CD4-positive, alpha-beta T cell treated with Interleukin-4 for 4 hours (primary cell): ENCODE data around the gene TEX101.
"Not testable (repeated sequence)": the region's sequence is repeated elsewhere in the genome, so short reads cannot be mapped to it uniquely, and the experiment has no call there.

Experiments
- DNase-seq: peaks from one replicate; pipeline ENCODE4 v3.0.0-alpha.2; 2020

TEX101 gene

GRCh38 chr19:43422000-43422688, 7.5 kb downstream of the TEX101 start:
- DNase-seq: no peak

- no peak for DNase-seq
These were observed 8.0 kb downstream of the TEX101 start for GRCh38 chr19:43422689-43423066.

- DNase-seq: no peak
These were observed 9.1 kb downstream of the TEX101 start for GRCh38 chr19:43423779-43424178.

- DNase-seq: no peak
These were observed 11.1 kb downstream of the TEX101 start for GRCh38 chr19:43425567-43426392.

- DNase-seq: no peak
These were observed 14.7 kb downstream of the TEX101 start for GRCh38 chr19:43429395-43429794.

GRCh38 chr19:43430142-43430710, 15.5 kb downstream of the TEX101 start:
- no peak for DNase-seq

- no peak for DNase-seq
These were observed 16.3 kb downstream of the TEX101 start for GRCh38 chr19:43430976-43431375.

- DNase-seq: no peak
These were observed 18.6 kb downstream of the TEX101 start for GRCh38 chr19:43433358-43433673.

- DNase-seq: no peak
These were observed 19.0 kb downstream of the TEX101 start for GRCh38 chr19:43433689-43434088.

GRCh38 chr19:43435775-43436174, 21.1 kb downstream of the TEX101 start:
- DNase-seq: no peak

GRCh38 chr19:43437284-43437683, 22.6 kb downstream of the TEX101 start:
- DNase-seq: not testable (repeated sequence)

GRCh38 chr19:43437712-43438111, 23.0 kb downstream of the TEX101 start:
- DNase-seq: no peak

- peak; percentile 30 for DNase-seq
These were observed 23.8 kb downstream of the TEX101 start for GRCh38 chr19:43438291-43439031.

- DNase-seq: peak; percentile 96
These were observed 24.5 kb downstream of the TEX101 start for GRCh38 chr19:43439032-43439708.

GRCh38 chr19:43439709-43440063, 25.0 kb downstream of the TEX101 start:
- no peak for DNase-seq

GRCh38 chr19:43441716-43442115, 27.0 kb downstream of the TEX101 start:
- no peak for DNase-seq

- DNase-seq: not testable (repeated sequence)
These were observed 29.4 kb downstream of the TEX101 start for GRCh38 chr19:43444091-43444490.

- no peak for DNase-seq
These were observed 30.0 kb downstream of the TEX101 start for GRCh38 chr19:43444531-43445287.

- no peak for DNase-seq
These were observed 30.7 kb downstream of the TEX101 start for GRCh38 chr19:43445426-43445825.

GRCh38 chr19:43446746-43447489, 32.2 kb downstream of the TEX101 start:
- peak; percentile 79 for DNase-seq

- DNase-seq: no peak
These were observed 33.0 kb downstream of the TEX101 start for GRCh38 chr19:43447655-43448054.
